GM19043 (cell line): ENCODE measurements around the gene PAN2.
"Not testable (repeated sequence)": the region's sequence is repeated elsewhere in the genome, so short reads cannot be mapped to it uniquely, and the experiment has no call there.

ENCODE experiments used
- ATAC-seq: cut with Tn5 transposase; IDR thresholded peaks from one replicate; pipeline ENCODE4 v1.9.1; 2021; ENCODE audit warnings: low read depth; ENCODE audit not compliant: unreplicated experiment

Gene PAN2

DNA sequence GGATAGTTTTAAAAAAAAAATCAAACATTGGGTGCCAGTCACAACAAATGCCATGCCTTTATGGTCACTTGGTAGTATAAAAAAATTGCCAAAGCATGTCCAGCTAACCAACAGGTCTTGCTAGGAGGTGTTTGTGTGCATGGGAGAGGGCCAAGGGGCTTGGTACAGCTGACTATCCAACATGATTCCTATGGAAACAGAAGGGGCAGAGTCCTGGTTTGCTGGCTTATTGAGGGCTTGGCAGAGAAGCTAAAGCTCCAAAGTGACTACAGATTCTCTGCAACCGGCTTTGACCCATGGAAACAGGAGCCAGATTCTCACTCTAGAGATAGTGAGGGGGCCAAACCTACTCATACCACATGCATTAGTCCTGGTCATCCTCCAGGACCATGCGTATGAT, 61.3 kb downstream of the PAN2 start:
- not testable (repeated sequence) for ATAC-seq

DNA sequence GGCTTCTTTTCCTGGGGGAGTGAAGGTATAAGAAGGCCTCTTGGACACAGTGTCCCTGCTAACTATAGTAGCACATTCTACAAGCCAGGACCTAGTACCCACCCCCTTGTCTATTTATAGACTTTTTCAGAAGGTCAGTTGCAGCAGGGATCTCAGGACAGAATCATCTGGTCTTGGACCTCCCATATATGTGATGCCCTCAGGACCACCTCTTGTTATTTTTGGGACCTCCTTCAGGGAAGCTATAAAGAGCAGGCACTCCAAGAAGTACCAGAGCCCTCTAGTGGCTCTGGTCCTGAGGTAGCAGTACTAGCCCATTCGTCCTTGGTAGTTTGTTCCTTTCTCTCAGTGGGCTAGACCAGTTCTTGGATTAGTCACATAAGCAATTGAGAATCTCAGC, 62.8 kb downstream of the PAN2 start:
- ATAC-seq = no peak

DNA sequence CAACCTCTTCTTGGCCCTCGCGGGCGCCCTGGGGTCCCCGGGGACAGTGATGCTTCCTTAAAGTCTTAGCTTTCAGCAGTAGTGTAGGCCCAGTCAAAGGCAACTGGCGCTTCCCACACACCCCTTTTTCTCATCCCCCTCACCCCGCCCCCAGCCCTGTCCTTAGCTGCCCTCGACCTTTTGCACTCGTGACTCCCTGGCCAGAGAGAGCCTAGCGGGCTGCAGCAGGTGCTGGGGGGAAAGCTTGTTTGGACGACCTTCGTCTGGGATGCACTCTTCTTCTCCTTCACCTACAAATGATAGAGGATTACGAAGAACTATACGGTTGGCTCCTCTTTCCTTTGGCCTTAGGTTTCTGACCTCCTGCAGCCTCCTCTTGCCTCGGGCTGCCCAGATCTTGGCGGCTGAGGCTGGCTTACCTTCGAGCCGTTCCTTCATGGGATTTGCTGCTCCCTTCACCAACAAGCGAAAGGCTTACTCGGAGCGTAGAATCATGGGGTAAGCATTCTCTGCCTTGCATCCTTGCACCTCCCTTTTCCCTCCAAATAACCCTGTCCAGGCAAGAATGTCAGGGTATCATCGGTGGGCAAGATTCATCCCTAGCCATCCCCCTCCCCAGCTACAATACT, 66.2 kb downstream of the PAN2 start:
- ATAC-seq = no peak

DNA sequence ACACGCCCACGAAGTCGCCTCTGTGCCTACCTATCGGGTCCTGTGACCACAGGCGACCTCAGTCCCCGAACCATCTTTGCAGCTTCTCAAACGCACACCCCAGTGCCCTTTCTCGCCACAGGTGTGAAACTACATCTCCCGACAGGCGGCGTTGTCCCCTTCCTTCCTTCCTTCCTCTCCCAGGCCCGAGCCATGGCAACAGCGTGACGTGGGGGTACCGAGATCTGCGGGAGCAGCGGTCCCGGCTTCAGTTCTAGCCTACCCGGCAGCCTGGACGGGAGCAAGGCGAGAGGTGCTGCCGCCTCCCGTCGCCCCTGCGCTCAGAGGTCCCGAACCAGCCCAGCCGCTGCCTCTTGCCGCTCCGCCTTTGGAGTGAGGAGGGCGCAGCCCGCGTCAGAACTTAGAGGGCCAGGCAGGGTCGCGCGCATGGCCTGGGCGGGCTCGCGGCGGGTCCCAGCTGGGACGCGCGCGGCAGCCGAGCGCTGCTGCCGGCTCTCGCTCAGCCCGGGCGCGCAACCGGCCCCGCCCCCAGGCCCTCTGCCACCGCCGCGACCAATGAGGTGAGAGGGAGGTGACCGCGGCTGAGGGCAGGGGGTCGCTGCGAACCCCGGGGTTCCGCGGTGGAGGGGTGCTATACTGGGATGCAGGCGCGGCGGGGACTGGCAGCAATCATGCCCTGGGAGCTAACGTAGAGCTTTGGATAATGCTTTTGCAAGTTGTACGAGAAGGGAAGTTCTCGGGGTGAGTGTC, 66.9 kb downstream of the PAN2 start, which contains the start of gene COQ10A:
TSS of gene COQ10A (plus strand) at position 250 of the 750 bp plus-strand sequence. CDS start at position 427, 177 bp downstream.
- peak; percentile 86 for ATAC-seq
